Activated gamma-delta T cell treated with anti-CD3 and anti-CD28 coated beads, Interleukin-2, amount 50 U/mL, for 16 hours (primary cell): ENCODE results near the gene ATAD1.
"Not testable (repeated sequence)": the region's sequence is repeated elsewhere in the genome, so short reads cannot be mapped to it uniquely, and the experiment has no call there.

Experiments
- DNase-seq: peaks from one replicate; pipeline ENCODE4 v3.0.0-alpha.2; 2020; ENCODE audit warnings: low read depth

ATAD1 gene

DNA sequence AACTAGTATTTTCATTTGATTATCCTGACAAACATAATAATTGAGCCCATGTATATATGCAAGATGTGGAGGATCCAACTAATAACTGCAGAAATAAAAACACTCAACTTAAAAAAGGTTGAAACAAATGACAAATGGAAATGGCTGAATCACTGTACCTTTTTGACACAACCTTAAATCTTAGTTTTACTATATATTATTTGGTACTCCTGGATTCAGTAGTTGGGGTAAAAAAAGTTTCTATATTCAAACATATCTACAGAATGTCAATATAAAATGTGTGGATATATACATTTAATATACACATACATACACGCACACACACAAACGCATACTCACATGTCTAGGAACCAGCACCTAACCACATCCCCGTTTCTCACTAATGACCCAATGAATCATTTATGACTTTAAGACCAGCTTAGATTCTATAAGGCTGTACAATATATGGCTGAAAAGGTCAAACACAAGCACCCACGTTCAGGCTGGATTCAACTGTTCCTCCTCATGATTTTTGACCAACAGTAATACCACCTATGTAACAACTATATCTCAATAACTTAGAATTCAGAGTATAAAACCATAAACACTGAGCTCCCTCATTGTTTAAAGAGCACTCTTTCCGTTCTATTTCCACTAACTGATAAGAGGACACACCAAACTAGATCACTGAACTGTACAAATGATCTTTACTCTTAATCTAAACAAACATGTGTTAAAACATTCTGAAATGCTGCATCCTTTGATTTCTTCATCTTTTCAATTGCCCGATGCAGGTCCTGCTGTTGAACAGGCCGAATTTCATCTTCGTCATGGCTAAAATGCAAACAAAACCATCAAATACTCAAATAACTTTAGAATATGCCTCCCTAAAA, 63.8 kb downstream of the ATAD1 start:
- no peak for DNase-seq

DNA sequence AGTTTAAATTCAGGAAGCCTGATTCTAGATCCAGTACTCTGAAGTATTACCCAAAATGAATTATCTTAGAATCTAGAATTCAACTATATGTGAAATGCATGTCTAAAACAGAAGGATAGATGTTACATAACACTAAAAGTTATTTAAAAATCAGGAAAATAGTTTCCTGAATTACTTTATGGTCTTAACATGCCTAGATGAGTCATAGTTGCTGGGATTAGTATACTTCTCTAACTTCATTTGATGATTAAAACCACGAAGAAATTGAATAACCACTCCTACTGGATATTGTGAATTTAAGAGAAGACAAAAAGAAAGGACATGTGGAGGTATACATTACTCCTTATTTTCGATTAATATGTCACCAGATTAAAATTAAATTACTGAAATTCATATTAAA, 65.5 kb downstream of the ATAD1 start:
- no peak for DNase-seq

DNA sequence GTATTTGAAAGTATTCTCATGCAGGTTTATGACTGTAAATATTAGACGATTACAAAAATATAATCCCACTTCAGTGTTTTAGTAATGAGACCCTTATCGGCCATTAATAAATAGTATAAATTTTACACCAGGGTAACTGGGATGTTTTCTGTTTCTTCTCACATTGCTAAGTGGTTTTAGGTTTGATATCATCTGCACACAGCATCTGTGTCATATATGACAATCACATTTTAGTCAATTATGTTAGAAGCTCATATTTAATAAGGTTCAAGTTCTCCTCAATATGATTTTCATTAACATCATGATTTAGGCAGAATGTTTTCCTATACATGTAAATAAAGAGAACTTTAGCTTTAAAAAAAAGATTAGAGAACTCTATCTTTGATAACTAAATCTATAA, 66.8 kb downstream of the ATAD1 start:
- DNase-seq = no peak

DNA sequence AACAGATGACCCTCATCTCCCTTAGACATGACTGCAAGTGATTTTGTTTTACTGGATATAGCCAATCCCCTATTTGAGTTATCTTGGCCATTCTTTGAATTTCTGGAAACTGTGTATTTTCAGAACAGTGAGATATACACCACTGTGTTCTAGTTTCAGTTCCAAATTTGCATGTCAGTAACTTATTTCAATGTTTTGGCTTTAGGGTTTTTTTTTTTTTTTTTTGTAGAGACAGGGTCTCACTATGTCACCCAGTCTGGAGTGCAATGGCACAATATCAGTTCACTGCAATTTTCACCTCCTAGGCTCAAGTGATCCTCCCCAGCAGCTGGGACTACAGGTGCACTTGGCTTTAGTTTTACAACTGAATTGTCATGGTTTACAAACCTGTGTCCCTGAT, 67.2 kb downstream of the ATAD1 start:
- DNase-seq = no peak

DNA sequence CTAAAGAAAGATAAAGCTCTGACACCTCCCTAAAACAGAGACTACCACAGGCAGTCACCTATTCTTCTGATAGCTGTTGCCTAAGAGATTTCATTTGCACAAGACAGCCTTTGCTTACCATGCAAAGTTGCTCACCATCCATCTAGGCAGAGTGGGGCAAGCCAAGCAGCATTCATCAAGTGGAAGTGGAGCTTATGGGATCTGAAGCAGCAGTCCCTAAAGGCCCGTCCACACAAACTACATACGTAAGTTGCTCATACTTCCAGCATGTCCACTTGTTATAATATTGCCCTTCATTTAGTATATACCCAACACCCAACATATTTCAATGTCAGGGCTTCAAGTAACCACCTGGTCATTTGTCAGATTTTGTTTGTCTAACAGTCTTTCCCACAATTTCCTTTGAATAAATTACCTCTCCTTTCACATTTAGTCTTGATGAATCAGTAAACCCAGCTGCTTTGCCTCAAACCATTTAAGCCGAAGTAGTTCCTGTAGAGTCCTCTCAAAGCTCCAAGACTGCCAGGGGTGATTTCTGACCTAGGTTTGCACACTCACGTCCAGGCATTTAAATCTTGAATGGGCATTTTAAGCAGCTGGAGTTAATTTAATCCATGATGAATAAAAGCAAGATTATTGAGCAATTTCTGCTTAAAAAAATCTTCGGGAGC, 67.9 kb downstream of the ATAD1 start:
- no peak for DNase-seq

DNA sequence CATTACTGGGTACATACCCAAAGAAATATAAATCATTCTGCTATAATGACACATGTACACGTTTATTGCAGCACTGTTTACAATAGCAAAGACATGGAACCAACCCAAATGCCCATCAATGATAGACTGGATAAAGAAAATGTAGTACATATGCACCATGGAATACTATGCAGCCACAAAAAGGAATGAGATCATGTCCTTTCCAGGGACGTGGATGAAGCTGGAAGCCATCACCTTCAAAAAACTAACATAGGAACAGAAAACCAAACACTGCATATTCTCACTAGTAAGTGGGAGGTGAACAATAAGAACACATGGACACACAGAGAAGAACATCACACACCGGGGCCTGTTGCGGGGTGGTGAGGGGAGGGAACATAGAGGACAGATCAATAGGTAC, 69.8 kb downstream of the ATAD1 start:
- DNase-seq = not testable (repeated sequence)

DNA sequence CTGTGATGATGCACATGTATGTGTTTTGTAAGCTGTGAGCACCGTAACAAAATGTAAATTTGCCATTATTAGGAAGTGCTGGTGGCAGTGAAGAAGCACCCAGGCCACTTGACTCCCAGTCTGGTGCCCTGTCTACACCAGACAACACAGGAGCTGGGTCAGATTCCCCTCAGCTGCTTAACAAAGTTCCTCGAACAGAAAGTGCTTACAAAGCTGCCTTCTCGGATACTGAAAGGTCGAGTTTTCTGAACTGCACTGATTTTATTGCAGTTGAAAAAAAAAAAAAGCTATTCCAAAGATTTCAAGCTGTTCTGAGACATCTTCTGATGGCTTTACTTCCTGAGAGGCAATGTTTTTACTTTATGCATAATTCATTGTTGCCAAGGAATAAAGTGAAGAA, 71.1 kb downstream of the ATAD1 start:
- DNase-seq = no peak

DNA sequence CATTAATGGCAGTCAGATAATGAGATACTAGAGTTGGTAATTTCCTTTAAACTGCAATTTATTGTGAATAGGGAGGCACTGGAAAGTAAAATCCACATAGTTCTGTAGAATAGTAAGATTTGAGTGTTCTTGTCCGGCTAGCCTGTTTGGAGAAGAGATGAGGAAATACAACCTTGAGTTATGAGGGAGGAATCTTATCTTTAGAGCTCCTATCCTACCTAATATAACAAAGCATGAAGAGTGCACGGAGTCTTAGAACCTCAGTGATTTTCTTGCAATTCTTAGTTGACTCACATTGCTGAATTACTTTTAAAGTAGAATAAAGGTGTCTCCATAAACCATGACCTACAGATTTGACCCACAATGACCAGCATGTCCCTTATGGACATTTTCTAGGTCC, 73.4 kb downstream of the ATAD1 start:
- DNase-seq = no peak

DNA sequence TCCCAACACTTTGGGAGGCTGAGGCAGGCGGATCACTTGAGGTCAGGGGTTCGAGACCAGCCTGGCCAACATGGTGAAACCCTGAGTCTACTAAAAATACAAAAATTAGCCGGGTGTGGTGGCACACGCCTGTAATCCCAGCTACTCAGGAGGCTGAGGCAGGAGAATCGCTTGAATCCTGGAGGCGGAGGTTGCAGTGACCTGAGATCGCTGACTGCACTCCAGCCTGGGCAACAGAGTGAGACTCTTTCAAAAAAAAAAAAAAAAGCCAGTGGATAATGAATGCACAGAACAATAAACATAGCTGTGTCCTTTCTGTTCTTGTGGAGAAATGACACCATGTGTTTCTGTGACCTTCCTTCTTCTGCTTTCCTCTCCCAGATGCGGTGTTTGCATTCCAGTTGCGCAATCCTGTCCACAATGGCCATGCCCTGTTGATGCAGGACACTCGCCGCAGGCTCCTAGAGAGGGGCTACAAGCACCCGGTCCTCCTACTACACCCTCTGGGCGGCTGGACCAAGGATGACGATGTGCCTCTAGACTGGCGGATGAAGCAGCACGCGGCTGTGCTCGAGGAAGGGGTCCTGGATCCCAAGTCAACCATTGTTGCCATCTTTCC, 74.9 kb downstream of the ATAD1 start:
- not testable (repeated sequence) for DNase-seq

DNA sequence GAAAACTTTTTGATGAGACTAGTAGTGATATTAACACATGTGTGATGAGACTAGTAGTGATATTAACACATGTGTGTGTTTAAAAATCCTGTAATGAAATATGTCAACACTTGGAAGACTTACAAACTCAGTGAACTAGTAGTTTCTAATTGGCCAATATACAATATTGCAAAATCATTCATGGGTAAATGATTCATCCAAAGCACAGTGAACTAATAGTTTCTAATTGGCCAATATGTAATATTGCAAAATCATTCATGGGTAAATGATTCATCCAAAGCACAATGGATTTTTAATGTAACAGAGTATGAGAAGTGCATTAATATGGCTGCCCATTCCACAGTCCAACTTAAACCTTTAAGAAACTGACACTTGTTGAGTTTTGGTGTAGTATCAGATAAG, 77.8 kb downstream of the ATAD1 start:
- no peak for DNase-seq

DNA sequence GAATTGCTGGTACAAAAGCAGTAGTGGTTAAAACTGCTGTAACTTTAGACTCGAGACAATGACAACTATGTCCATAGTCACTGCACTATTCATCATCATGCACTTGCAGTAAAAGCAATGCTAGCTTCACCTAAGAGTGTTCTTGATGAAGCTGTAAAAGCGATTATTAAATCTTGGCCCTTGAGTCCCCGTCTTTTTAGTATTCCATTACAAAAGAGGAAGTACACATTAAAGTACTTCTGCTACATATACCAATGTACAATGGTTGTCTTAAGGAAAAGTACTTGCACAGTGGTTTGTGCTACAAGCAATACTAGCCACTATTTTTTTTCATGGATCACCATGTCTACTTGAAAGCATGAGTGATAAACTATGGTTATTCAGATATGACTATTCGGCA, 78.3 kb downstream of the ATAD1 start:
- DNase-seq = no peak

DNA sequence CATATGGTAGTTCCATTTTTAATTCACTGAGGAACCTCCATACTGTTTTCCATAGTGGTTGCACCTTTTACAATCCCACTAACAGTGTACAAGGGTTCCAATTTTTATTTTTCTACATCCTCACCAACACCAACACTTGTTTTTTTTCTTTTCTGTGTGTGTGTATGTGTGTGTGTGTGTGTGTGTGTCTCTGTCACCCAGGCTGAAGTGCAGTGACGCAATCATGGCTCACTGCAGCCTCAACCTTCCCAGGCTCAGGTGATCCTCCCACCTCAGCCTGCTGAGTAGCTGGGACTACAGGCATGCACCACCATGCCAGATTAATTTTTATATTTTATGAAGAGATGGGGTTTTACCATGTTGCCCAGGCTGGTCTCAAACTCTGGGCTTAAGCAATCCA, 79.8 kb downstream of the ATAD1 start:
- not testable (repeated sequence) for DNase-seq

DNA sequence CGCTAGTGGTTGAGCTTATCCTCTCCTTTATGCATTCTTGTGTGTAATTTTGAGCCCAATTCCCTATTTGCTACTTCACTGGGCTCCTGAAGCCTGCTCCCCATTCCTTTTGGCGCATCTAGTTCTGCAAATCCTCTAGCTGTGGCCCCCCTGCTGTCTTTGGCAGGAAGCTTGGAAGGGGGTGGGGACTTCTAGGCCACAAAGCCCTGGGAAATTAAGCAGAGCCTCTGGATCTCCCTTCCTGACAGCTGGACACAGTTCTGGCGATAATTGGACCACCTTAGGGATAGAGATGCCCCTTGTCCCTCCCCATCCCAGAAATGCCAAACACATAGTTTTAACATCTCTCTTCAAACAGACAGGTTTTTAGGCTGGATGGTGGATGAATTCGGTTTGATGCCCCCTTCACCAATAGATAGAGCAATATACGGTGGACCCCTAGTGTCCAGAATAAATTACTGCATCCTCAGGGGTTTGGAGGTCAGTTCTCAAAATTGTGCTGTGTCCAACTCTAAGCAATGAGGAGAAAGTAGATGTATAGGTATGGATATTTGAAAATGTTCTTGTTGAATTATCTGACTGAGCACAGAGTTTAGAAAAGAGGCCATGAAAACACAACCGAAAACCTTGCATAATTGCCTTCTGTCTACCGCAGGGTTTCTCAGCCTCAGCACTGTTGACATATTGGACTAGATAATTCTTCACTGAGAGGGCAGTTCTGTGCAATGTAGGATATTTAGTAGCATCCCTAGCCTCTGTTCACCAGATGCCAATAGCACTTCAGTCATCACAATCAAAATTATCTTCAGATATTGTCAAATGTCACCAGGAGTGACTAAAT, 82.8 kb downstream of the ATAD1 start:
- DNase-seq = no peak

DNA sequence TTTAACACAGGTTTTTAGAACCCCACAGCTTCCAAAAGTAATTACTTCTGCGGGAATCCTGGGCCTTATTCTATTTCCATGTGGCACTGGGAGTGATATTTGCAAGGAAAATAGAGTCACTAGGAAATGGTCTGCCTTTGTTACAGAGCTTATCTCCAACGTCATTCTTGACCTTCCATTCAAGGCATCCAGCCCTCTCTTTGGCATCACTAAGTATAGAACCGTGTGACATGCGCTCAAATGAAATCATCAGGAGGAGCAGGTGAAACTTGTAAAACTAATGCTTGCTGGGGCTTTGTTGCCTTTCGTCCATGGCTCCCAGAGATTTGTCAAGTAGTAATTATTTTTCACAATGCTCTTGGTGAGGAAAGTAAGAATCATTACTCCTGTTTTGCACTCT, 84.9 kb downstream of the ATAD1 start:
- DNase-seq = no peak

DNA sequence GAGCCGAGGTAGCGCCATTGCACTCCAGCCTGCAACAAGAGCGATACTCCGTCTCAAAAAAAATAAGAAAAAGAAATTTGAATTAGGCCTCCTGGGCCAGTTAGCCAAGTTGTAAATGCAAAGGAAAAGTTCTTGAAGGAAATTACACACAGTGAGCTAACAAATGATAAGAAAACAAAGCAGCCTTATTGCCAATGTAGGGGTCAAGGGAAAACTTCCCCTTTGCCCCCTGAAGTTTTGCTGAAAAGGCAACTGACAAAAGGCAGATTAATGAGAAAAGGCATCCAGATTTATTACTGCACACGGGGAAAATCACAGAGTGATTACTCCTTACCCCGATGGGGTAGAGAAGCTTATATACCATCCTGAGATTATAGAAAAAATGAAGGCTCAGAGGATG, 88.1 kb downstream of the ATAD1 start:
- DNase-seq = no peak

DNA sequence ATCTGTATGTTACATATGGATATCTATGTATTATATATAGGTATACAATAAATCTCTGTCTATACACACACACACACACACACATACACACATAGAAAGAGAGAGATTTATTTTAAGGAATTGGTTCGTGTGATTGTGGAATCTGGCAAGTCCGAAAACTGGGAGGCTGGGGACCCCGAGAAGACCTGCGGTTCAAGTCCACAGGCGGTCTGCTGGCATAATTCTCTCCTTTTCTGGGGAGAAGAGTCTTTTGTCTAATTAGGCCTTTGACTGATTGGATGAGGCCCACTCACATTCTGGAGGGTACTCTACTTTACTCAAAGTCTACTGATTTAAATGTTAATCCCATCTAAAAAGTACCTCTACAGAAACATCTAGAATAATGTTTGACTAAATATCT, 93.2 kb downstream of the ATAD1 start:
- no peak for DNase-seq

DNA sequence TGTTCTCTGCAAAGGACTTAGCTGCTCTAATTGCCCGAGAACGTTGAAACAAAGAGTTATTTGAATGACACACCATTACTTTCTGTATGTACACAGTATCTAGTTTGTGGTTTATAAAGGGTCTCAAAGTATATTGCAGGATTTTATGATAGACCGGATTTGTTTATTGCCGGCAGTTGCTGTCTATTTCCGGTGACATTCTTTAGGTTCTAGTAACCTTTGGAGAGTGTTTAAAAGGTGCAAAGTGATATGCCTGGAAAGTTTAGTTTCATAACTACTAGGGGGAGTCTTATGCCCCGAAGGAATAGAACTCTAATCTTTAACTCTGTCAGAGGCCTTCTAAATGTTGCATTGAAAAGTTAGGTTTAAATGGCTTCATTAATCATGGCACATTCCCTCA, 94.5 kb downstream of the ATAD1 start:
- no peak for DNase-seq

DNA sequence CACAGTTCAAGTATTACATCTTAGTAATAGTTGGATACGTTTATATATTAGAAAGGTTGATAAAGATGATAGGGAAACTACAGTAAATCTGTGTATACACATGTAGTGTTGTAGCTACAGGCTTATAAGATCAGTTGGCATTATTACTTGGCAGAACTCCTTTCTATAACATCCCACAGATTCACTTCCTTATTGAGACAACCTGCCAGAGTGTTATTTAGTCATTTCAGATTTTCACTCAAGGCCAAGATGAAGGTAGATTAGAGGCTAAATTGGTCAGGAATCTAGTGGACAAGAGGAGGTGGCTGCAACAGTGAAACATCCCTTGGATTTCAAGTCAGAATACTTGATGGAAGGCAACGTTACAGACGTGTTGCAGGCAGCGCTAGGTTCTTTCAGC, 95.3 kb downstream of the ATAD1 start:
- DNase-seq = no peak

DNA sequence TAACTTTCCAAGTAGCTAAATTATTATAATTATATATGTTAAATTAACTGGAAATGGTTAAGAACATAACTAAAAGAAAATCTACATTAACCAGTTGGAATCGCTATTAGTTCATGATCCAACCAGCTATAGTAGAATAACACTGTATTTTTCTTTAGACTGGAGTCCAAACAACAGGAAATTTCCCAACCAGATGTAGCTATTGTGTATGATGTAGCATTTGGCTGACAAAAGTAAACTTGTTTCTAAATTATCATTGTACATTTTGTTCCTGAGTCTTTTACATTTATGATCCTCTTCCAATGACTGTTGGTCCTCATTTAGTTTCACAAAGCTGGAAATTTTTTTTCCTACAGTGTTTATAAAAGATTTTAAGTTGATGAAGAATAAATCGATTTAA, 96.2 kb downstream of the ATAD1 start:
- DNase-seq = no peak

DNA sequence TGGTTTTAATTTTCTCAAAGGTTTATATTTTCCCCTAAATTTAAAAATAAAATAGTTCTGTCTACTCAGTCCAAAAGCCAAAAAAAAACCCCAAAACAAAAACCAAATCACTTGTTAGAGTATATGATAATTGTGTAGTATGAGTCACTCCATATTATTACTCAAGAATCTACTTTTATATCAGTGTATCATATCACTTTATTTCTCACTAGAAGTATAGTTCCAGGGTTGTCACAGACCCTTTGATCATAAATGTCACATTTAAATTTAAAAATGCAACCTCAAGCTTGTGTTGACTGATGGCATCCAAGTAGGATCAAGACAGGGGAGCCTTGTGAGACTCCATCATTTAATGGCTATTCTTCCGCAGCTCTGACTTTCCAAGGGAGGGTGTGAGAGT, 97.4 kb downstream of the ATAD1 start:
- no peak for DNase-seq

DNA sequence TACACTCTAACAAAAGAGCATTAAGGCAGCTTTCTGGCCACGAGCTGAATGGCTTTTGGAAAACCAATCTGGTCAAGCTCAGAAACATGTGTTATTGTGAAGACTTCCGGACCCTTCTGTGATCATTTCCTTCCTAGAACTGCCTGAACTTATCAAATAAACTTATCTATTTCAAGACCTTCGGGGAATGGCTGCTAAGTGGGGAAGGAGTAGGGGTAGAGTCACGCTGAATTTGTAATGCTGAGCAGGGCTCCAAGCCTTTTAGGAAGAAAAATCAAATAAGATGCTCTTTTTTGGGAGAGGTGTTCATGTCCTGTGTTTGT, 101.7 kb downstream of the ATAD1 start:
- DNase-seq = no peak

DNA sequence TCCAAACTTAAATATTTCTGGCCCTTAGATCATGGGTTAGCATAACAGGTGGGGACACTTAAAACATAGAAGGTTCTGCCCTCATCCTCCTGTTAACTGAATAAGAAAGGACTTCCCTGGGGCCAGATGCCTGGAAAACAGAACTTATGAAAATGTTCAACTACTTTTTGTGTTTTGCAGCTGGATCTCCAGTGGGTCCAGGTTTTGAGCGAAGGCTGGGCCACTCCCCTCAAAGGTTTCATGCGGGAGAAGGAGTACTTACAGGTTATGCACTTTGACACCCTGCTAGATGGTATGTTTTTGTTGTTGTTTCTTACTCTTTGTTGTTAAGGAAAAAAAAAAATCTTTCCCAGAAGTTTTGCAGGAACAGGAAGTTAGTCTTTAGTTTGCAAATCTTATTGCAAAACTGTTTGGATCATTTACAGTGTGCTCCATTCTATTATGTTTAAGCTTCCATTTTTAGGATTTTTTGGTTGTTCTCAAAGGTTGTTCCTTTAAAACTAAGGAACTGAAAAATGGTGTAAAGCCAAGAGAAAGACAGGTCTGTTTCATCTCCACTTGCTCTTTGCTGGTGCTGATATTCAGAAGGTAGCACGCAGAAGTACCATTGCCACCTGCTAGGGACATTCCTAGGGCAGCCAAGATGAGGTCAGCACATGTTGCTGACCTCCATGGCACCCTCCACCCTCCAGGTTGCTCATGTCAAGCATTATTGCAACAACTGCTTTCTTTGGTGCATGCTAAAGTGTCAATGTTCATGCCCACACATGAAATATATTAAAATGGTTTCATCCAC, 102.3 kb downstream of the ATAD1 start:
- no peak for DNase-seq
